ENCODE measurements around the gene ZMYND10. TPM values are rescaled to one million over a fixed set of nuclear protein-coding genes. Genes with fewer than 3 reads are reported as not detected.

The ZMYND10 gene
- total and polyA plus RNA-seq, 10 donors, result 0.56 to 2.2 (median 1.2) TPM; not detected in 1

- DNase-seq, result peak; percentile 89
- intact Hi-C loops (cut with DNase I; ENCODE audit: low total_unique reads), result loop anchor here (10.0 kb wide), 1 partner anchor 89 kb away; the partner anchor contains the start of gene GNAI2
- TF ChIP-seq CTCF (IDR thresholded peaks at IDR 0.05 in 8 of 11, conservative IDR thresholded peaks at IDR 0.05 in 3 of 11) (peak in 5 of 11 experiments; percentile 13 to 40 (median 20)), POLR2A (IDR thresholded peaks at IDR 0.05) (no peak), POLR2AphosphoS5 (IDR thresholded peaks at IDR 0.05) (peak; percentile 88 to 93 (median 90))
- H3K9me3 ChIP-seq, result no peaks in the 10 kb centered on the region
- H3K4me3 ChIP-seq, result peak overlapping the region in 5 of 8 donors; percentile 1 to 92 (median 83)
- H3K27ac ChIP-seq, result peak overlapping the region; percentile 86 to 96 (median 93)
- 20 to 54% (median 28%) methylated on average over 2 to 5 of the region's 5 CpGs for WGBS, 5 donors
- peaks cover 39 to 93% (median 88%) of the 10 kb centered on the region in 6 donors for H3K4me1 ChIP-seq
- peaks cover 0 to 48% (median 23%) of the 10 kb centered on the region in 6 donors for H3K36me3 ChIP-seq
- H3K27me3 ChIP-seq (replicated peaks in 1 of 7), result no peaks in the 10 kb centered on the region
These were observed 21.8 kb downstream of the ZMYND10 start for GRCh38 chr3:50323614-50324199.

GRCh38 chr3:50323092-50323600 lies 22.4 kb downstream of the ZMYND10 start:
- H3K4me1 ChIP-seq, result peaks cover 34 to 93% (median 88%) of the 10 kb centered on the region in 6 donors
- H3K27ac ChIP-seq, result peak overlapping the region; percentile 86 to 96 (median 93)
- no peaks in the 10 kb centered on the region for H3K27me3 ChIP-seq (replicated peaks in 1 of 7)
- intact Hi-C loops (cut with DNase I; ENCODE audit: low total_unique reads), result loop anchor here (10.0 kb wide), 1 partner anchor 88 kb away; the partner anchor contains the start of gene GNAI2
- TF ChIP-seq POLR2AphosphoS5 (IDR thresholded peaks at IDR 0.05), result no peak
- no peak for TF ChIP-seq CTCF (IDR thresholded peaks at IDR 0.05 in 8 of 11, conservative IDR thresholded peaks at IDR 0.05 in 3 of 11)
- TF ChIP-seq POLR2A (IDR thresholded peaks at IDR 0.05), result no peak
- peak overlapping the region in 6 of 8 donors; percentile 1 to 92 (median 84) for H3K4me3 ChIP-seq
- H3K9me3 ChIP-seq, result no peaks in the 10 kb centered on the region
- peak; percentile 79 for DNase-seq
- peaks cover under 1 to 53% (median 28%) of the 10 kb centered on the region in 6 donors for H3K36me3 ChIP-seq
- 9 to 62% (median 27%) methylated on average over 4 of the region's 4 CpGs for WGBS, 5 donors

- peak; percentile 89 for DNase-seq
- WGBS, 5 donors, result 47 to 60% (median 55%) methylated on average over 14 to 31 of the region's 31 CpGs
- Histone ChIP-seq H3K27me3 (replicated peaks in 1 of 7) (no peaks in the 10 kb centered on the region), H3K36me3 (peaks cover 2 to 59% (median 32%) of the 10 kb centered on the region in 6 donors), H3K4me1 (peaks cover 33 to 93% (median 89%) of the 10 kb centered on the region in 6 donors), H3K27ac (peak within 1 kb of the TSS; percentile 86 to 96 (median 93)), H3K4me3 (peak within 1 kb of the TSS; percentile 72 to 97 (median 90)), H3K9me3 (no peaks in the 10 kb centered on the region)
- intact Hi-C loops (cut with DNase I; ENCODE audit: low total_unique reads), result loop anchor here (10.0 kb wide), 1 partner anchor 88 kb away; the partner anchor contains the start of gene GNAI2
- TF ChIP-seq CTCF (IDR thresholded peaks at IDR 0.05 in 8 of 11, conservative IDR thresholded peaks at IDR 0.05 in 3 of 11) (no peak), POLR2A (IDR thresholded peaks at IDR 0.05) (peak in 1 of 3 donors; percentile 66), POLR2AphosphoS5 (IDR thresholded peaks at IDR 0.05) (peak; percentile 90 to 95 (median 93))
These were observed 23.0 kb downstream of the ZMYND10 start, which contains the start of gene HYAL2 for GRCh38 chr3:50322386-50323091. Gene HYAL2 (minus strand): TSS chr3:50322745. CDS start chr3:50320489, 2,256 bp downstream.
